Stimulated activated CD4-positive, alpha-beta T cell treated with anti-CD3 and anti-CD28 coated beads, Interleukin-4, amount 100 ng/mL, for 4 hours (primary cell): ENCODE measurements around the gene ARHGAP28.

Source experiments
- DNase-seq, 2 experiments: peaks; one replicate each; pipeline ENCODE4 v3.0.0-alpha.2; 2020

ARHGAP28 gene, protein sequence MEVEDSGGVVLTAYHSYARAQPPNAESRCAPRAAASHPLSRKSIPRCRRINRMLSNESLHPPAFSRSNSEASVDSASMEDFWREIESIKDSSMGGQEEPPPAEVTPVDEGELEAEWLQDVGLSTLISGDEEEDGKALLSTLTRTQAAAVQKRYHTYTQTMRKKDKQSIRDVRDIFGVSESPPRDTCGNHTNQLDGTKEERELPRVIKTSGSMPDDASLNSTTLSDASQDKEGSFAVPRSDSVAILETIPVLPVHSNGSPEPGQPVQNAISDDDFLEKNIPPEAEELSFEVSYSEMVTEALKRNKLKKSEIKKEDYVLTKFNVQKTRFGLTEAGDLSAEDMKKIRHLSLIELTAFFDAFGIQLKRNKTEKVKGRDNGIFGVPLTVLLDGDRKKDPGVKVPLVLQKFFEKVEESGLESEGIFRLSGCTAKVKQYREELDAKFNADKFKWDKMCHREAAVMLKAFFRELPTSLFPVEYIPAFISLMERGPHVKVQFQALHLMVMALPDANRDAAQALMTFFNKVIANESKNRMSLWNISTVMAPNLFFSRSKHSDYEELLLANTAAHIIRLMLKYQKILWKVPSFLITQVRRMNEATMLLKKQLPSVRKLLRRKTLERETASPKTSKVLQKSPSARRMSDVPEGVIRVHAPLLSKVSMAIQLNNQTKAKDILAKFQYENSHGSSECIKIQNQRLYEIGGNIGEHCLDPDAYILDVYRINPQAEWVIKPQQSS

DNA sequence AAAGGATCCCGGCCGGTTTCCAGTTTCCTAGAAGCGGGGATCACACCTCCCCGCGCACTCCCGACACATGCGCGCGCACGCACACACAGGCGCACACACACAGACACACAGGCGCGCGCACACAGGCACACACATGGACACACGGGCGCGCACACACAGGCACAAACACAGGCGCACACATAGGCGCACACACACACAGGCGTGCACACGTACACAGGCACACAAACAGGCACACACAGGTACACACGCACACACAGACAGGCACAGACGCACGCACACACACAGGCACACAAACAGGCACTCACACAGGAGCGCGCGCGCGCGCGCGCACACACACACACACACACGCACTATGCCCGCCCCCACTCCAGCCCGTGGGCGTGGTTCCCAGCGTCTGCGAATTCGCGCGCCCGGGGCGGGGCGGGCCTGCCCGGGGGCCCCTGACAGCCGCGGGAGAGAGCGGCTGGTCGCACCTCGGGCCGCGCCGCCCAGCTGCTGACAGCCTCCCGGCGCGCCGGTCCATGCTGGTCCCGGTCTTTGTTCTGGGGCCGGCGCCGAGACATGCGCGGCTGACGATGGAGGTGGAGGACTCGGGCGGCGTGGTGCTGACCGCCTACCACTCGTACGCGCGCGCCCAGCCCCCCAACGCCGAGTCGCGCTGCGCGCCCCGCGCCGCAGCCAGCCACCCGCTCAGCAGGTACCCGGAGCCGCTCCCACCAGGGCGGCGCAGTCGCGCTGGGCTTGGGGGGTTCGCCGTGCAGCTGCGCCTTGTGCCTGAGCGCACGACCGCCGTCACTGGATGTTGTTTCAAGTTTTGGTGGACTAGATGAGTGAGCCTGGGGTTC lies at the start of gene ARHGAP28:
ARHGAP28 (plus strand) TSS at position 470 of the 845 bp plus-strand sequence; CDS start at position 576, 106 bp downstream.
- DNase-seq, result no peak

DNA sequence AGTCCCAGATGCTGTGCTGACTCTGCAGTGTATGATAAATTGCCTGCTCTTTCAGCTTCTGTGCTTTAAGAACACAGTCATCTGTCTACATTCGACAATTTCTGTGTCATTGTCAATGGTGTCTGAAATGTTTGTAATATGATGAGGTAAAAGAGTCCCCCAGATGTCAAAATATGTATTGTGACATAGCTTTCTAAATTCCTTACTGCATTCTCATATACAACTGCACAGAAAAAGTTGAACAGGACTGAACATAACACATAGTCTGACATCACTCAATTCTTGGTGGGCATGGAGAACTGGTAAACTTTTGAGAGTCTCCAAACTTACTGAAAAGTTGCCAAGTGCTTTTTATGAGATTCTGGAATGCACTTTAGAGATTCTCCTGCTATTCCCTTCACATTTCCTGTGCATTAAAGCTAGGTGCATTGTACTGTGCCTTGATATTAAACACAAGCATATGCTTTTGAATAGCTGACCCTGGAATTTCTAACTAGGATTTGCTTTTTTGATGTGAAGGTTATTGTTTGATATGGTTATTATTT lies 48.1 kb upstream of the ARHGAP28 start:
- no peak for DNase-seq

DNA sequence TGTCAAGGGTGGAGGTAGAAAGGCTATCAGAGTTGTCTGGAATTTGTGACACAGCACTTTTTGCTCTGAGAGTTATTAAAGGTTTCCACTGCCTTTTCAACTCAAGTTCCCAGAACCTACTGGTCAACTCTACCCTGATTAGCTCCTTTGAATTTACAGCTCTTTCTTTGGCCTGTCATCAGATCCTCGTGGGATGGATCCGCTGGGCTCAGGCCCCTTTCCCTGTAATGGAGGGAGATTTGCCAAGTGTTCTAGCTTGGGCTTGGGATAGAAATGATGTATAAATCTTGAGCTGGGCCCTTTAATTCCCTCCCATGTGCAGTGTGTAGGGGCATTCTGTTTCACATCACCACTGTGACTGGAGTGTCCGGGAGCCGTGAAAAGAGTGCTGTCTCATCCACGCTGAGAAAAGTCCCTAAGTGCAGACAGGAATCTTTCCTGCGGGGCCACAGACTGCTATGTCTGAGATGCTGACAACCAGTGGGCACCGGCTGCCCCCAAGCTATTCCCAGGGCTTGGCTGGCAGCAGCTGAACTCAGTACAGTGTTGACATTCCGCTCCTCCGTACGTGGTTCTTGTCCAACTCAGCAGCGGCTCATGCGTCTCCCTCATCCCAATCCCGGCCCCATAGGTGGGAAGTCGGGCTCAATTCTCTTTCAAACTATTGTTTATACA lies 46.9 kb upstream of the ARHGAP28 start:
- no peak for DNase-seq

DNA sequence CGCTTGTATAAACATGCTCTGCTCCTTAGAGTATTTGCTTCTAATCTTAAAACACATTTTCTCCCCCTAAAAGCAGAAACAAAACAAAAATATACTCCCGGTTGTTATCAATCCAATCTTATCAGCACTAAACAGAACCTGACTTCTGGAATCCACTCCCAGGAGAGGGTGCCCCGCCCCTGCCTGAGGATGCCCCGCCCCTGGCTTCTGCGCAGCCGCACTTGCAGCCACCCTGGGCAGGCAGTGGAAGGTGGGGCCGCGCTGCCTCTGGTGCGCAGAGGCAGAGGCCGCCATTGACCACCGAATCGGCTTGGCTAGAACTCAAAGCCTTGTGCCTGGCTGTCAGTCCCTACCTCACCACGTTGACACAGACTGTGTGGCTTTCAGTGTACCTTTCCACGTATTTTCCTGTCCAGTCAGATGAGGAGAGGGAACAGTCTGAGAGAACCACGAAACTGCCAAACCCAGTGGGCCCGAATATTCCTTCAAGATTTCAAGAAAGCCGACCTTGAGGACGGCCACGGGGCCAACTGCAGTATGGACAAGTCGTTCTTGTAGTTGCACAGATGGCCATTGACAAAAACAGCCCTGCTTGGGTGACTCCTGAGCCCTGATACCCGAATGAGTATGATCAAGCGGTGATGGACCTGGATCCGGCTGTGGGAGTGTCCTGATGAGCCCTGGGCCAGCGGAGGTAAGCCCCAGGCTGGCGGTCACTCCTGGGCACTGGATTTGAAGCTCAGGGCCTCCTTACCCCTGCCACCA lies 46.2 kb upstream of the ARHGAP28 start:
- DNase-seq, result no peak

DNA sequence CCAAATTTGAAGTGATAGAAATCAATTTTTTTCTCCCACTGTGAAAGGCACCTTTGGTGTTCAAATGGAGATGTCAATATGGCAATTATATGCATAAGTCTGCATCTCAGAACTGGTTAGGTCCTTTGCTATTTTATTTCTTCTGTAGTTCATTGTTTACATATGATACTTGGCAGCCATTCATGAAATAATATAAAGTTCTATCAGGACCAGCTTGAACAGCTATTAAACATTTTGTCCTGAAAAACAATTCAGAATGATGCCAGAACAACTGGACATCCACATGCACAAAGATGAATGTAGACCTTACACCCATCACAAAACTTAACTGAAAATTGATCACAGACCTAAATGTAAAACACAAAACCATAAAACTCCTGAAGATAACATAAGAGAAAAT lies 41.8 kb upstream of the ARHGAP28 start:
- DNase-seq, result no peak

DNA sequence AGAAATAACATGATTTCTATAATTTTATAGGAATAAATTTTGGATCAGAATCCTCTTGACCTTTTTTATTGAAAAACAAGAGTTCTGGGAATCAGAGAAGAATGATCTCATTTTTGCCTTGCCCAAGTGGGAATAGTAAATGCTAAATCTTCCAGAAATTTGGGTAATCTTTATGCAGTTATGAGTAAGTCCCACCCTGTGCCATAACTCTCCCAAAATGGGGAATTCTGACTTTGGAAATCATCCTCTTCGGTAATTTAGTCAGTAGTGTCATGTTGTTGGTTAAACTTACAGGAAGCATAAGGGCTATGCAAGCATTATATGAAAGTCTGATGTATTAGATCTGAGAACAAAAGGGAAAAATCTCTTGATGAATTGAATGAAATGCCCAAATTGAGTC lies 20.6 kb upstream of the ARHGAP28 start:
- no peak for DNase-seq

DNA sequence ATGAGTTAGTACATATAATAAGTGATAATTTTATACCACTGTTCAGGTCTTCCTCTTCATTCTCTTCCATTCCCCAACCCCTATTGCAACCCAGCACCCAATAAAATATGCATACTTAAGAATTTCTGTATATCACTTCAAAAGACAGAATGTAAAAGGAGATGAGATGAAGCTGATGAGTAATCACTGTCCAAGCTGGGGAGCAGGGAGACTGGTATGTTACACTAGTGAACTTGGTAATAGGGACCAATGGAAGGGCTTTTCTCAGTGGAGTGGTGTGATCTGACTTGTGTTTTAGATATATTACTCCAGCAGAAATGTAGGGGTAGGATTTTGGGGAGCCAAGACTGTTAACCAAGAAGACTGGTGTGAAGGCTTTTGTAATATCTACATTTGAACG lies 18.0 kb upstream of the ARHGAP28 start:
- DNase-seq, result no peak

DNA sequence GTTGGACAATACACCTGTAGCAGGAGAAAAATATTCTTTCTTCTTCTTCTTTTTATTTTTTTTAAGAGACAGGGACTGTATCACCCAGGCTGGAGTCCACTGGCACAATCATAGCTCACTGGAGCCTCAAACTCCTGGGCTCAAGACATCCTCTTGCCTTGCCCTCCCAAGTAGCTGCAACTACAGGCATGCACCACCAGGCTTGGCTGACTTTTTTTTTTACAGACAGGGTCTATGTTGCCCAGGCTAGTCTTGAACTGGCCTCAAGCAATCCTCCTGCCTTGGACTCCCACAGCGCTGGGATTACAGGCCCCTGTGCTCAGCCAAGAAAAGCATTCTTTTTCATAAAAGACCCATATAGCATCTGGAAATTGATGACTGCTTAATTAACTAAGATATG lies 17.1 kb upstream of the ARHGAP28 start:
- no peak for DNase-seq

DNA sequence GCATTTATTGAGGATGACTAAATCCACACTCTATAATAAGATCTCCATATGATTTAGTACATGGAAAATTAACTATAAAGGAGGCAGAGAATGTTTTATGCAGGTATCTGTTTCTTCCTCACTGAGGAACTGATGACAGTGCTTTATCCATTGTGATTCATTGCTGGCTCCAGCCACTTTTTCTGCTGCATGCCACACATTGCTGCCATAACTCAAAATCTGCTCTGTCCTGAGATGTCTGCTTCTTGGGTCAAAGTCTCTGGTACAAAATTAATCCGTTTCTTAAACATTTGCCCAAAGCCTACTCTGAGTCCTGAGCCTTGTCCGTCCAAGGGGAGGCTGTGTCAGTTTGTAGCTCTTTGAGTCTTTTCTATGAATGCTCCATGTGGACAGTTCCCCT lies 15.5 kb upstream of the ARHGAP28 start:
- no peak for DNase-seq

DNA sequence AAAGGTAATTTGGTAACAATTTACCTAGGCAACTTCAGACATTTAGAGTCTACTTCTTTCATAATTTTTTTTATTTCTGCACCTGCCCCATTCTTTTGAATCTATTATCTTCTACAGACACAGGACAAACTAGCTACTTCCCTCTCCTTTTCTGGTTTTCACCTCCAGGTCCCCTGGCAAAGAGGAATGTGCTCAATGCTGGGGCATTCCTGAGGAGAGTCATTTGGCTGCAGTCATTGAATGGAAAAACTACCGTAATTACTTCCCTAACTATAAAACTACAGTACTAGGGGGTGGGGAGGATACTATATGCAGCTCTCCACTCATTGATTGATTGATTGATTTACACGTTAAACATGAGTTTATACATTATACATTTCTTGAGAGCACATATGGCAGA lies 11.2 kb upstream of the ARHGAP28 start:
- DNase-seq, result no peak

DNA sequence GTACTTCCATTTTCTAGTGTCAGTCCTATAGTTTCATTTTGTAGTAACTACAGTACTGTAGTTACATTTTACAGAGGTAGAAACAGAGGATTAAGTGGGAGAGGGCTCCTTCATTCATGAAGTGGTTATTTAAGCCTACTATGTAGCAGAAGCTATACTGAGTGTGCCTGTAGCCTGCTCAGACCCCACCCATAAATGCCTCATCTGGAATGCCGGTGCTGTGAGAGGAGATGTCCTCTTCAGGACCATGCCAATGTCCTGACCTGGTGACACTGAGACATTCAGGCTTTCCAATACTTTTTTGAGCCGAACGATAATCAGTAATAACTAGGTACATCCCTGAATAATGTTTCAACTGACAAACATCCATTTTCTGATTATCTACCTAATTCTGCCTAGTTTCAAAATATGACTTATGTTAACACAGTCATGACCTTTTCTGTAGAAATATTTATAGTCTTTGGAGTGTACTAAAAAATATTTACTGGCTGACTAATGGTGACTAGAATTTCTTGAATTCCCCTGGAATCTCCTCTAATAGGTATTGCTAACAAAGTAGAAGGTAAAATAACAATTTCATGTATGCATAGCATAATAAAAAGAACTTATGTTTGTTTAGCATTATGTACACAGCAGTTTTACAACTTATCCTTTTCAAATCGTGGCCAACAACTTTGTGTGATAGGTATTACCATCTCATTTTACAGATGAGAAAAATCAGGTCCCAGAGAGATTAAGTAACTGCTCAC lies 10.2 kb upstream of the ARHGAP28 start:
- no peak for DNase-seq

DNA sequence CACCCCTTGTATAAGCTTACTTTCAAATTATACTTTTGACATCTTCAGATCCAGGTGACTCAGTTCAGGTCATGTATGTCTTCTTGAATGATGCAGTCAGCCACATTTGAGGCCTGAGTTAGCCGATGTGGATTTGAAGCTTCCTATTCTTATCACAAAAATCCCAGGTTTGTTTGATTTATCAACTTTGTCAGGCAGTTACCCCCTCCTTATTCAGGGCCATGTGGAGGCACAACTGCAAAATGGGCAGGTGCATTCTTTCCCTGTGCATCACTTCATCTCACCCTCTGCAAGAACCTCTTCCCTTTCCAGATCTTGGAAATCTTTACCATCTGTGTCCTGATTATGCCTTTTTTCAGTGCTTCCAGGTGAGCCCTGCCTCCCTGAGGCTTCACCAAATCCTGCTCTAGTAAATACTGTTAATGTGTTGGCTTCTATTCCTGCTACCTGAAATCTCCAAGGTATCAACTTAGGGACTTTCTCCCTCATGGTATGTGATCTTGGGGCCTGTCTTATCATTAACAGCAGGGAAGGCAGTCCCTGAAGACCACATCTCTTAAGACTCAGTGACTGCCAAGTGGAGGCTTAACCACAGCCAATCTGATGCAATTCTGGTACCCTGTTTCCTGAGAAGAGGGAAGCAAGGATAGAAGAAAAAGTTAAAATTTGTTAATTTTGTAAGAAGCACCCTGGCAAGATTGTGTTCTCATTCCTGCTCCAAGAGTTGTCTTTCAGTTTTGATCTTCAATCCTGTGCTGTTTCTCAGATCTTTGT lies 9.4 kb upstream of the ARHGAP28 start:
- DNase-seq, result no peak

DNA sequence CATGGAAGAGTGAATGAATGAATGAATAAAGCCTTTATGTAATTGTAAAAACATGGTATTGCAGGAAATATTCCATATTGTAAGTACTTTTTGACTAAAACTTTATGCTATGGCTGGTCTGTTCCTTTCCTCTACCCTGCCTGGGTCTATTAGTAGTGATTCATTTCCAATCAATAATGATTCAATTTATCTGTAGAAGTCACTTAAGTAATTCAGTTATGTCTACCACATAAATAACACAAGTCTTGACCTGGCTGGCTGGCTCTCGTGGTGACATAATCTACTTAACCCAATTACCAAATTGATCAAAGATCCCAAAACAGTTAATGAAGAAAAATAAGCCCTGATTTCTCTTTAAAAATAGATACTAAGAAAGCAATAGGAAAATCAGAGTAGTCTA lies 7.8 kb upstream of the ARHGAP28 start:
- DNase-seq, result no peak

DNA sequence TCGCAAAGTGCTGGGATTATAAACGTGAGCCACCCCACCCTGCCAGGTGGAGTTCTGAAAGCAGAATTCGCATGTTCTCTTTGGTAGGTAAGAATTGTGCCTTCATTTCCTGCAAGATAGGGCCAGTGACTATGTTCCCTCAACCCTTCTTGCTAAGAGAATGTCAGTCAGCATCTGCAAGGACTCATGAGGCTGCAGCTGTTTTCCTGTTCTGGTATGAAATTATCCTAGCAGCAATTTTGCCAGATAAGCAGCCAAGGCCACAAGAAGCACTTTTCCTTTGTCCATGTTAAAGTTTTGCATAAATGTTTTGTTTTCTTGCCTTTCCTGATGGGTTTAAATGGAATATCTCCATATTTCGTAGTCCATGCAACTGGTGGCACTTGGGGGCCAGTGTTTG lies 6.8 kb upstream of the ARHGAP28 start:
- no peak for DNase-seq

DNA sequence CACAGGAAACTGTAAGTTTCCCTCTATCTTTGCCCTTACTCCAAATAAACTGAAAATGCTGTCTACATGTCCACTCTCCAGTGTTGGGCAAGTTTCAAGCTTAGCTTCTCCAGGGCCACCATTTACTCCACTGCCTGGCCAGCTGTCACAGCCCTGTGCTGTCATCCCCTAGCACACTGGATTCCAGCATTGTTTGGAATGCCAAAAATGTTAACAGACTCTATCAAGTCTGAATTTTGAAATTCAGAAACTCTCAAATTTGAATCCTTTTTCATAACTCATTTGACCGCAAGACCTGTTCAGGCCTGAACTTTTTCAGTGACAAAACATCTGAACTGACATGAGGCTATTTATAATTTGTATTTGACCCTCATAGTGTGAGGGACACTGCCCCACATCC lies 5.2 kb upstream of the ARHGAP28 start:
- DNase-seq, result no peak

DNA sequence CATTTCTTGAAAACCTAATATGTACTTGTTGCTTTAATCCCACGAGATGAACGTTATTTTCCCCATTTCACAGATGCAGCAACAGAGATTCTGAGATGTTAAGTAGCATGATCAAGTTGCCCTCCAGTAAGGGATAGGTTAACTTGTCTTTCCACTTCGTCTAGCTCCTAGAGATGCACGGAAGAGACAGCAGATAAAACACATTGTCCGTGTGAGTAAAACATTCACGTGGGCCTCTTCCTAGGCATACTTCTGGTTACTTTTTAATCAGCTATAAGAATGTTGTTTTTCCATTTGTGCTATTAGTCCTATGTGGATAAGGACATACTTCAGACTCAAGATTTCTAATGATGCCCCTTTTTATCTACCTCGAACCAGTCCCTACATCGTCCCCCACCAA lies 1.2 kb upstream of the ARHGAP28 start:
- no peak for DNase-seq

DNA sequence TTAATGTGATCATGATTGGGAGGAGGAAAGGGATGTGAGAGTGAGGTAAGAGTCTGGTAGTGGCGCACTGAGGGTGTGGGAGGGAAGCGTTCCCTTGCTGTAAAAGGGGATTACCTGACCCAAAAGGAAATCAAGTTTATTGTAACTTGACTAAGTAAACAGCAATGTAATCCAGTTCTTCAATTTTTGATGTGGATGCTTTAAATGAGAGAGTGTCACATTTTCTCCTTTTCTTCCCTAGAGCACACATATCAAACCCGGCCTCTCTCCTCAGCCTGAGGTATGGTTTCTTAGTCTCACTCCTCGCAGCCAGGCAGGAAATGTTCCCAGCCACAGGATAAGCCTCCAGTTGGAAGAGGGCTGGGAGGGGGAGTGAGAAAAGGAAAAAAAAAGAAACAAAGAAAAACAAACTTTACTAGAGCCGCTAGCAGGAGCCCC lies 688 bp upstream of the ARHGAP28 start:
- no peak for DNase-seq

DNA sequence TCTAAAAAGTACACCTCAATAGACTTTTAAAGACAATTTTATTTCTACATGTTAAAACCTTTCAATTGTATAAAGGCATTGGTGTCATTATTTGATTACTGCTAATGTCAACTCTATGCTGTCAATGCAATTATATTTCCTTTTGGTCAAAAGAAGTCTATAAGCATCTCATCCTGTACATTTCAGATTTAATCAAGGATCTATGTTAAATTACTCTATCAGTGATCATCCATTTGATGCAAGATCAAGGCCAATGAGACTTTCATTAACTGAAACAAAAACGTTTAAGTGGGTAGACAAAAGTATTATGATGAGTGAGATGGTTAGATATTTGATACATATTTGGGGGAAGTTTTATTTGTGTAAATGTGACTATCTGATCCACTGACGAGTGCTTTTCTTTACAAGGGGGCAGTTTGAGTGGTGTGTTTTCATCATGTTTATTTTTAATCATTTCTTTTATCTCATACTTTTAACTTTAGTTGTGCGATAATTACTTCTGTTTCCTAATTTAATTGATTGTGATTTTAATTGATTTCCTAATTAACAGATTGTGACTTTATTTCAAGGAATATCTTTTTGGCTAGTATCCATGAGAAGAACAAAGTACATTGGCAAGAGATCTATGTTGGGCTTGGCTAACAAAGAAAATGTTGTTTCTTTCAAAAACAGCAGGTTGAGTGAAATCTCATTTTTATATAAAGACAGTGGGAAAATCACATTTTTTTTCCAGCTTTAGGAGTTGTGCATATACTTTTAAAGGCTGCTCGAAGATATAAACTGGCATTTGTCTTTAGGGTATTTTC lies 1.1 kb downstream of the ARHGAP28 start:
- DNase-seq, result no peak

DNA sequence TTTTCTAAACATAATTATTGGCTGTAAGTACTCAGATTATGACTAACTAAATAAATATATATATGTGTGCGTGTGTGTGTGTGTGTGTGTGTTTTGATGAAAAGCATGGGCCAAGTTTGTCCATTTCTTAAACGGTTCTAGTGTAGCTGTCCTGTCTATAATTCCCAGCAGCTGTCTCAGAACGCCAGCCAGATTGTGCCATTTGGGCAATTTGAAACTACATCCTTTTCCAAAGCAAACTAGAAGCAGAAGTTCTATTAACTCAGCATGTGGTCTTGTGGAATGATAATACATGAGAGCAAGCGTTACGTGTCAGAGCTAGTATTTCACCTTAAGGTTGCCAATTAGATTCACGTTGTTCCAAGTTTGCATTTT lies 1.7 kb downstream of the ARHGAP28 start:
- DNase-seq, result no peak
